Transverse colon (tissue), 4 donors: ENCODE data around the gene DYNLRB1.

ENCODE experiments used
- CTCF ChIP-seq, 5 experiments: fragments of 200-600 bp in 3 of 5; fragments of 450-650 bp in 2 of 5; sonication (generic) in 3 of 5; IDR thresholded peaks; 1 replicate in 2 of 5; 2 replicates in 3 of 5; pipeline ENCODE4 v1.5.1; 2016 to 2017; ENCODE audit warnings: antibody characterized with exemption in 5 of 5, inconsistent platforms in 3 of 5, mild to moderate bottlenecking in 2 of 5, moderate library complexity in 1 of 5
- EP300 ChIP-seq: sonication (generic); formaldehyde crosslinking; IDR thresholded peaks from one replicate; pipeline ENCODE4 v1.6.1; 2017; ENCODE audit warnings: antibody characterized with exemption, low read depth
- POLR2AphosphoS5 ChIP-seq, 3 donors: sonication (generic); formaldehyde crosslinking; IDR thresholded peaks; one replicate each; pipeline ENCODE4 v1.6.1; 2016; ENCODE audit warnings: antibody characterized with exemption in 3 of 3

- TF ChIP-seq CTCF (IDR thresholded peaks at IDR 0.05): no peak
- TF ChIP-seq POLR2AphosphoS5 (IDR thresholded peaks at IDR 0.05): no peak
- TF ChIP-seq EP300: no peak
These were observed 48.6 kb downstream of the DYNLRB1 start for GRCh38 chr20:34564833-34565232.
